Measurements from ENCODE around the gene TCF7L1.

GRCh38 chr2:85356186-85356585 is 223.0 kb downstream of the TCF7L1 start:
- TF ChIP-seq CTCF (optimal IDR thresholded peaks at IDR 0.05 in 1 of 3, IDR thresholded peaks at IDR 0.05 in 1 of 3, conservative IDR thresholded peaks at IDR 0.05 in 1 of 3; ENCODE audit: extremely low read depth in 1 of 3, insufficient read depth in 2 of 3, low read length in 3 of 3) (no peak), EZH2 (IDR thresholded peaks at IDR 0.05; ENCODE audit: low read length) (no peak)

All from keratinocyte (primary cell).